ENCODE results near the gene DDX27.

Gene DDX27

GRCh38 chr20:49267327-49267726 lies 48.1 kb downstream of the DDX27 start:
- H3K9me3 Mint-ChIP-seq, result no peaks in the 10 kb centered on the region
- peaks cover 50 to 58% of the 10 kb centered on the region in 2 donors for H3K4me1 Mint-ChIP-seq (ENCODE audit: low read depth in 2 of 2)
- H3K27ac Mint-ChIP-seq, result peak overlapping the region; percentile 87 to 90
- no peaks in the 10 kb centered on the region for H3K27me3 Mint-ChIP-seq
- DNase-seq (no peak), ATAC-seq (replicated peaks) (peak; percentile 72)
- peaks cover 89% of the 10 kb centered on the region for H3K36me3 Mint-ChIP-seq (ENCODE audit: insufficient read depth)
- peak overlapping the region; percentile 81 for H3K4me3 Mint-ChIP-seq

- Mint-ChIP-seq H3K4me3 (peak overlapping the region; percentile 81), H3K27me3 (no peaks in the 10 kb centered on the region), H3K9me3 (no peaks in the 10 kb centered on the region), H3K4me1 (ENCODE audit: low read depth in 2 of 2) (peaks cover 55 to 58% of the 10 kb centered on the region in 2 donors), H3K36me3 (ENCODE audit: insufficient read depth) (peaks cover 89% of the 10 kb centered on the region), H3K27ac (peak overlapping the region in 1 of 2 donors; percentile 79)
- DNase-seq (no peak), ATAC-seq (replicated peaks) (no peak)
Observed at GRCh38 chr20:49268600-49269365, 49.6 kb downstream of the DDX27 start.

GRCh38 chr20:49270177-49270576 lies 51.0 kb downstream of the DDX27 start:
- peak overlapping the region in 1 of 2 donors; percentile 61 for H3K27ac Mint-ChIP-seq

GRCh38 chr20:49270736-49271135 lies 51.5 kb downstream of the DDX27 start:
- no peak for ATAC-seq (replicated peaks)
- Mint-ChIP-seq H3K27ac (peak overlapping the region in 1 of 2 donors; percentile 61), H3K27me3 (no peaks in the 10 kb centered on the region), H3K36me3 (ENCODE audit: insufficient read depth) (peaks cover 87% of the 10 kb centered on the region), H3K4me1 (ENCODE audit: low read depth in 2 of 2) (peaks cover 51 to 62% of the 10 kb centered on the region in 2 donors), H3K4me3 (peak overlapping the region; percentile 81), H3K9me3 (no peaks in the 10 kb centered on the region)
- no peak for DNase-seq

More at GRCh38 chr20:49270177-49270576, 51.0 kb downstream of the DDX27 start:
- no peaks in the 10 kb centered on the region for H3K27me3 Mint-ChIP-seq
- peaks cover 87% of the 10 kb centered on the region for H3K36me3 Mint-ChIP-seq (ENCODE audit: insufficient read depth)
- H3K9me3 Mint-ChIP-seq, result no peaks in the 10 kb centered on the region
- DNase-seq, result no peak
- peaks cover 51 to 58% of the 10 kb centered on the region in 2 donors for H3K4me1 Mint-ChIP-seq (ENCODE audit: low read depth in 2 of 2)
- no peak for ATAC-seq (replicated peaks)
- H3K4me3 Mint-ChIP-seq, result peak overlapping the region; percentile 81

GRCh38 chr20:49272654-49273053 lies 53.4 kb downstream of the DDX27 start:
- Mint-ChIP-seq H3K36me3 (ENCODE audit: insufficient read depth) (peaks cover 84% of the 10 kb centered on the region), H3K27me3 (no peaks in the 10 kb centered on the region), H3K27ac (no peak overlapping the region), H3K9me3 (no peaks in the 10 kb centered on the region), H3K4me1 (ENCODE audit: low read depth in 2 of 2) (peaks cover 54 to 63% of the 10 kb centered on the region in 2 donors), H3K4me3 (peak overlapping the region in 1 of 2 donors; percentile 44)
- no peak for DNase-seq
- no peak for ATAC-seq (replicated peaks)

GRCh38 chr20:49273696-49274277 lies 54.6 kb downstream of the DDX27 start:
- no peak overlapping the region for H3K4me3 Mint-ChIP-seq
- no peak overlapping the region for H3K27ac Mint-ChIP-seq
- no peaks in the 10 kb centered on the region for H3K9me3 Mint-ChIP-seq
- peaks cover 89% of the 10 kb centered on the region for H3K36me3 Mint-ChIP-seq (ENCODE audit: insufficient read depth)
- ATAC-seq (replicated peaks) (no peak), DNase-seq (no peak)
- H3K27me3 Mint-ChIP-seq, result no peaks in the 10 kb centered on the region
- peaks cover 52 to 59% of the 10 kb centered on the region in 2 donors for H3K4me1 Mint-ChIP-seq (ENCODE audit: low read depth in 2 of 2)

GRCh38 chr20:49275216-49275615 lies 56.0 kb downstream of the DDX27 start:
- Mint-ChIP-seq H3K27ac (peak overlapping the region; percentile 98 to 100), H3K36me3 (ENCODE audit: insufficient read depth) (peaks cover 89% of the 10 kb centered on the region), H3K4me1 (ENCODE audit: low read depth in 2 of 2) (peaks cover 50 to 57% of the 10 kb centered on the region in 2 donors)

GRCh38 chr20:49275636-49276035 lies 56.4 kb downstream of the DDX27 start:
- ATAC-seq (replicated peaks) (no peak), DNase-seq (no peak)
- no peaks in the 10 kb centered on the region for H3K9me3 Mint-ChIP-seq
- peak overlapping the region; percentile 98 to 100 for H3K27ac Mint-ChIP-seq
- H3K27me3 Mint-ChIP-seq, result no peaks in the 10 kb centered on the region
- peaks cover 49 to 55% of the 10 kb centered on the region in 2 donors for H3K4me1 Mint-ChIP-seq (ENCODE audit: low read depth in 2 of 2)
- H3K36me3 Mint-ChIP-seq (ENCODE audit: insufficient read depth), result peaks cover 89% of the 10 kb centered on the region
- peak overlapping the region; percentile 86 to 94 for H3K4me3 Mint-ChIP-seq

More at GRCh38 chr20:49275216-49275615, 56.0 kb downstream of the DDX27 start:
- Mint-ChIP-seq H3K9me3 (no peaks in the 10 kb centered on the region), H3K27me3 (no peaks in the 10 kb centered on the region), H3K4me3 (peak overlapping the region; percentile 86 to 94)
- DNase-seq (no peak), ATAC-seq (replicated peaks) (no peak)

- ATAC-seq (replicated peaks), result peak; percentile 12
- peak overlapping the region; percentile 86 to 94 for H3K4me3 Mint-ChIP-seq
Observed at GRCh38 chr20:49276161-49276960, 57.1 kb downstream of the DDX27 start.

GRCh38 chr20:49276961-49277785 lies 58.0 kb downstream of the DDX27 start:
- peaks cover 90% of the 10 kb centered on the region for H3K36me3 Mint-ChIP-seq (ENCODE audit: insufficient read depth)
- H3K4me1 Mint-ChIP-seq (ENCODE audit: low read depth in 2 of 2), result peaks cover 52 to 58% of the 10 kb centered on the region in 2 donors
- no peaks in the 10 kb centered on the region for H3K27me3 Mint-ChIP-seq
- ATAC-seq (replicated peaks) (no peak), DNase-seq (no peak)
- peak overlapping the region; percentile 86 to 94 for H3K4me3 Mint-ChIP-seq
- H3K27ac Mint-ChIP-seq, result peak overlapping the region; percentile 98 to 100
- peaks cover 5 to 7% of the 10 kb centered on the region in 2 donors for H3K9me3 Mint-ChIP-seq

More at GRCh38 chr20:49276161-49276960, 57.1 kb downstream of the DDX27 start:
- Mint-ChIP-seq H3K9me3 (peaks cover 2 to 5% of the 10 kb centered on the region in 2 donors), H3K27me3 (no peaks in the 10 kb centered on the region), H3K36me3 (ENCODE audit: insufficient read depth) (peaks cover 89% of the 10 kb centered on the region), H3K4me1 (ENCODE audit: low read depth in 2 of 2) (peaks cover 51 to 55% of the 10 kb centered on the region in 2 donors), H3K27ac (peak overlapping the region; percentile 98 to 100)
- peak in 1 of 3 experiments; percentile 24 for DNase-seq

GRCh38 chr20:49277786-49278035 lies 58.5 kb downstream of the DDX27 start:
- H3K4me3 Mint-ChIP-seq, result peak overlapping the region; percentile 86 to 94
- ATAC-seq (replicated peaks) (no peak), DNase-seq (no peak)
- H3K9me3 Mint-ChIP-seq, result peaks cover 5 to 13% of the 10 kb centered on the region in 2 donors
- peak overlapping the region; percentile 98 to 100 for H3K27ac Mint-ChIP-seq
- H3K27me3 Mint-ChIP-seq, result no peaks in the 10 kb centered on the region
- peaks cover 54 to 64% of the 10 kb centered on the region in 2 donors for H3K4me1 Mint-ChIP-seq (ENCODE audit: low read depth in 2 of 2)
- peaks cover 90% of the 10 kb centered on the region for H3K36me3 Mint-ChIP-seq (ENCODE audit: insufficient read depth)

- H3K9me3 Mint-ChIP-seq, result peaks cover 5 to 17% of the 10 kb centered on the region in 2 donors
- H3K27ac Mint-ChIP-seq, result peak within 1 kb of the TSS; percentile 98 to 100
- peaks cover 58 to 69% of the 10 kb centered on the region in 2 donors for H3K4me1 Mint-ChIP-seq (ENCODE audit: low read depth in 2 of 2)
- peak; percentile 97 to 98 (median 98) for DNase-seq
- peak; percentile 83 for ATAC-seq (replicated peaks)
- H3K27me3 Mint-ChIP-seq, result no peaks in the 10 kb centered on the region
- H3K4me3 Mint-ChIP-seq, result peak within 1 kb of the TSS; percentile 86 to 94
- peaks cover 90% of the 10 kb centered on the region for H3K36me3 Mint-ChIP-seq (ENCODE audit: insufficient read depth)
Observed at GRCh38 chr20:49278036-49278817, 59.0 kb downstream of the DDX27 start, which contains the start of gene ZNFX1. Gene ZNFX1 (minus strand): TSS chr20:49278057. CDS start chr20:49275839, 2,218 bp downstream.

Data from effector memory CD8-positive, alpha-beta T cell (primary cell).